GM18511 (cell line): Measurements from ENCODE around the gene CS.
"Not testable (repeated sequence)": the region's sequence is repeated elsewhere in the genome, so short reads cannot be mapped to it uniquely, and the experiment has no call there.

Experiments
- ATAC-seq: cut with Tn5 transposase; IDR thresholded peaks from one replicate; pipeline ENCODE4 v1.9.1; 2021; ENCODE audit warnings: mild to moderate bottlenecking, moderate library complexity; ENCODE audit not compliant: unreplicated experiment

The CS gene

DNA sequence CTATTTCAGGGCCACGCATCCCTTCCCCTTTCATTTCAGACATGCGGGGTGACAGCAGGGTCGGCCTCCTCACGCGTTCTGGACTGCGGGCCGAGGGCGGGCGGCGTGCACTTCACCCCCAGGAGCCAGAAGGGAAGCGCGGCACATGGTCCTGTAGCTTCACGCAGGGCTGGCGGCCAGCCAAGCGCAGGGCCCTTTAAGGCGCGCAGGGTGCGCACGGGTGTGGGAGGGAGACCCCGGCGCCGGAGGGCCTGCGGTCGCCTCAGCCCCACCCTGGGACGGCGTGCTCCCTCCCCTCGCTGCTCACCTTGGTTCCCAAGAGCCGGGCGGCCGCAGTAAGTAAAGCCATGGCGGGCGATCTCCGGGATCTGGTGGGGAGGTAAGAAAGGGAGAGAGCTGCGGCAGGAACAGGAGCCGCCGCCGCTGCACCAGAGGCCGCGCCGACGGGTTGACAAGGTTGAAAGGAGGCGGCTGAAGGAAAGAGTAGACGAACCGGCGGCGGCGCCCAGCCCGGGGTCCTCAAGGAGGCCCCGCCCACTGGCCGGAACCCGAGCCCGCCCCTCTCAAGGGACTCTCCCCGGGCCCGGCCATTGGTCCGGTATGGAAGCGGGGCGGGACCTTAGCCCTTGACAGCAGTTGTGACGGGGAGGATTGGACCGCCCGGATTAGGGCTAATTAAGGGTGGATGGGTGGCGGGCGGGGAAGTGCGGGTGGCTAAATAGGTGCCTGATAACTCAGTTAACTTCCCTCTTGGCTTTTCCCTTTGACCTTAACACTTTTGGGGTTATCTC lies at the start of gene CS:
Gene CS (minus strand): TSS at position 478 of the 791 bp plus-strand sequence. CDS start 129 bp downstream, at position 349.
- peak; percentile 92 for ATAC-seq

DNA sequence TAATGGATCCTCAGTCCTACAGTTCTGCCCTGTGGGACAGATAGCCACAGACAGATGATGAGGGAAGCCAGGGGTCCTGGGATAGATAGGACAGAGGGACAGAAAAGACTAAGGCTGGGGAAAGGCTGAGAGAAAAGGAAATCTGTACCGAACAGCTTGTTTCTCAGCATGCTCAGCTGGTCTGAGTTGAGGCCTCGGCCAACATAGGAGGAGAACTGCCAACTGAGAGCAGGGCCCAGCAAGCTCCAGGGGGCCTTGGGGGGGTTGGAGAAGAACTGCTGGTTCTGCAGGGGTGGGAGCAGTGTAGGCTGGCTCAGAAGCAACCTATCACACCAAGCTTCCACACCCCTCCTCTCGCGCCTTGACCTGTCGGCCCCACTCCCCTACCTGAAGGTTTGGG lies 48.6 kb upstream of the CS start:
- ATAC-seq, result no peak

DNA sequence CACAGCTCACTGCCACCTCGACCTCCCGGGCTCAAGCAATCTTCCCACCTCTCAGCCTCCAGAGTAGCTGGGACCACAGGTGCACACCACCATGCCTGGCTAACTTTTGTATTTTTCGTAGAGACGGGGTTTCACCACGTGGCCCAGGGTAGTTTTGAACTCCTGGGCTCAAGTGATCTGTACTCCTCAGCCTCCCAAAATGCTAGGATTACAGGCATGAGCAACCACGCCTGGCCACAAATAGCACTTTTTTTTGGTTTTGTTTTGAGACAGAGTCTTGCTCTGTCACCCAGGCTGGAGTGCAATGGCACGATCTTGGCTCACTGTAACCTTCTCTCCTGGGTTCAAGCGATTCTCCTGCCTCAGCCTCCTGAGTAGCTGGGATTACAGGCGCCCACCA lies 47.1 kb upstream of the CS start:
- not testable (repeated sequence) for ATAC-seq

DNA sequence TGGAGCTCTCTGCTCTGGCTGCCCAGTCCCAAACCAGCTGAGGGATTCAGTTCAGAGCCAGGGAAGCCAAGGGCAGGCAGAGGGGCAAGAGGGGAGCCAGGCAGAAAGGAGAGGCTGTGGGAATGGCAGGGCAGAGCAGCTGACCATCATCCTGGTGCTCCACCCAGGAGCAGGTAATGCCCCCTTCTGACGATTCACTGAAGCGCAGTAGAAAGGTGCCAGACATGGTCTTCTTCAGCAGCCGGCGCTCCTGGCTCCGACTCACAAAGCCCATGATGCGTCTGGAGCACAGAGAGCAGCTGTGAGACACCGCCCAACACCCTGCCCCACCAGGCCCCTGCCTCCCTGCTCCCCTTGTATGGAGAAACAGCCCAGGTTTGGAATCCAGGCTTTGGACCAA lies 46.5 kb upstream of the CS start:
- ATAC-seq, result no peak

DNA sequence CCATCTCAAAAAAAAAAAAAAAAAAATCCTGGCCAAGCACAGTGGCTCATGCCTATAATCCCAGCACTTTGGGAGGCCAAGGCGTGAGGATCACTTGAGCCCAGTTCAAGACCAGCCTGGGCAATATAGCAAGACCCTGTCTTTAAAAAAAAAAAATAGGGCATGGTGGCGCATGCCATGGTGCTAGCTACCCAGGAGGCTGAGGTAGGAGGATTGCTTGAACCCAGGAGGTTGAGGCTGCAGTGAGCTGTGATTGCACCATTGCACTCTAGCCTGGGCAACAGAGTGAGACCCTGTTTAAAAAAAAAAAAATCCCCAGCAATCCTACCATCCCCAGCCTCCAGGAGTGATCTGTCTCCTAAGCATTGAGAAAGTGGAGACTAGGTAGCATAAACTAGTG lies 42.2 kb upstream of the CS start:
- not testable (repeated sequence) for ATAC-seq

DNA sequence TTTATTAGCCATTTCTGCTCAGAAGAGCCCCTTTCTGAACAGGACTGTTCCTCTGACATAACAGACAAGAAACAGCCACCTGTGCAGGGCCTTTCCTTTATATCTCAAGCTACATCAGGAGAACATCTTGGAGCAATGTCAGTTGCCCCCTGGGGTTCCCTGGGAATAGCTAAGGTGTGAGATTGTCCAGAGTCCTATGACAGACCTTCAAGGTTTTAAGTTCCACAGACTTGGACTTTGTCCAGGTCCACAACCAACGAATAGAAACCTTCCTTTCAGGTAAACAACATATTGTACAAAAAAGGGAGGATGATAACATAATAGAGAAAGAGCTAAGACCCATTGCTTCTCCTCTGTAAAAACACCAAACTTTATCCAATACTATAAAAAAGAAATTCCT lies 41.5 kb upstream of the CS start:
- no peak for ATAC-seq

DNA sequence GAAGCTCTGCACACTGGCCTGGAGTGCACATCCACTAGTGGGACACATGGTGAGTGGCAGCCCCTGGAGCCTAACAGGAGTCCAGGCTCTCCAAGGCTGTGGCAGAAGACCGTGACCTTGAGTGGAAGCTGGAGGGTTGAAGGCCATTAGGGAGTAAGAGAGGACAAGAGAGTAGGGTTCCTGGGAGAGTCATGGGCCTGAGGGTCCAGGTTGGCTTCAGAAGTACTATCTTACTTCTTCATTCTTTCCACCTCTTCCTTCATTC lies 39.0 kb upstream of the CS start:
- no peak for ATAC-seq

DNA sequence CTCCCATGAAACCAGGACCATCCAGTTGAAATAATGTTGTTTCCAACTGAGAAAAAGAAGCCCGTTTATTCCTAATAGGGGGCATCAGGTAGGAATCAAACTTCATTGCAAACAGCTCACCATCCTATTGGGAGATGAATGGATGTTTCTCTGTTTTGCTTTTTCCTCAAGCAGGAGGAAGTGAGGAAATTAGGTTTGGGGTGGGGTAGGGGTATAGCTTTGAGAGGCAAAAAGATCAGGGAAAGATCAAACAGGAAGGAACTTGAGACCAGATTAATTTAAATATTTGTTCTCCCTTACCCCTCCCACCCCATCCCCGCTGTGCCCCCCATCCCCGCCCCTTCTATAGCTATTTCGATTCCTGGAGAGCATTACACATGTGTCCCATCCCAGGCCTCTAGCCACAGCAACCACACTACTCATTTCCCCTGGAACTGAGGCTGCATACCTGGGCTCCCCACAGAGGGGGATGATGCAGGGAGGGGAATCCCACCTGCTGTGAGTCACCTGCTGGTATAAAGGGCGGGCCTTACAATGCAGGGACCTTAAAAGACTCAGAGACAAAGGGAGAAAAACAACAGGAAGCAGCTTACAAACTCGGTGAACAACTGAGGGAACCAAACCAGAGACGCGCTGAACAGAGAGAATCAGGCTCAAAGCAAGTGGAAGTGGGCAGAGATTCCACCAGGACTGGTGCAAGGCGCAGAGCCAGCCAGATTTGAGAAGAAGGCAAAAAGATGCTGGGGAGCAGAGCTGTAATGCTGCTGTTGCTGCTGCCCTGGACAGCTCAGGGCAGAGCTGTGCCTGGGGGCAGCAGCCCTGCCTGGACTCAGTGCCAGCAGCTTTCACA lies 38.4 kb upstream of the CS start, which contains the start of gene IL23A:
Gene IL23A (plus strand): TSS at position 577 of the 850 bp plus-strand sequence. CDS start 161 bp downstream, at position 738.
- no peak for ATAC-seq

DNA sequence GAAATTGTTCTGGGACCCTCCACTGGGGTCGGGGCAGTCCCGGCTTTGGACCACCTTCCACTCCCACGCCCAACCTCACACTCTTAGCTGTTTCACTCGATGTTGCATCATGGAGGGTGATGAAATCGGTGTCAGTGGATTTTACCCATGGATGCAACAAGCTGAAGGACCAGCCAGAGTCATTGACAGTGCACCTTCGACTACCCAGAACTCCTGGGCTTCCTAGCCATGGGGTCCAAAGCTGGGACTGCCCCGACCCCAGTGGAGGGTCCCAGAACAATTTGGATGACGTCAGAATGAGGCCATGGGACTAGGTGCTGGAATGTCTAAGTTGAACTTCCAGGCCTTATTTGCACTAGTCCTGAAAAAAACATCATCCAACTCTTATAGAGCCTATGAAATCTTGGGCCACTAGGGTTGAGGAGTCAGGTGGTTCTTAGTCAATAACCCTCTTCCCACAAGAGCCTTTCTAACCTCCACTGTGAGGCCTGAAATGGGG lies 37.7 kb upstream of the CS start:
- no peak for ATAC-seq

DNA sequence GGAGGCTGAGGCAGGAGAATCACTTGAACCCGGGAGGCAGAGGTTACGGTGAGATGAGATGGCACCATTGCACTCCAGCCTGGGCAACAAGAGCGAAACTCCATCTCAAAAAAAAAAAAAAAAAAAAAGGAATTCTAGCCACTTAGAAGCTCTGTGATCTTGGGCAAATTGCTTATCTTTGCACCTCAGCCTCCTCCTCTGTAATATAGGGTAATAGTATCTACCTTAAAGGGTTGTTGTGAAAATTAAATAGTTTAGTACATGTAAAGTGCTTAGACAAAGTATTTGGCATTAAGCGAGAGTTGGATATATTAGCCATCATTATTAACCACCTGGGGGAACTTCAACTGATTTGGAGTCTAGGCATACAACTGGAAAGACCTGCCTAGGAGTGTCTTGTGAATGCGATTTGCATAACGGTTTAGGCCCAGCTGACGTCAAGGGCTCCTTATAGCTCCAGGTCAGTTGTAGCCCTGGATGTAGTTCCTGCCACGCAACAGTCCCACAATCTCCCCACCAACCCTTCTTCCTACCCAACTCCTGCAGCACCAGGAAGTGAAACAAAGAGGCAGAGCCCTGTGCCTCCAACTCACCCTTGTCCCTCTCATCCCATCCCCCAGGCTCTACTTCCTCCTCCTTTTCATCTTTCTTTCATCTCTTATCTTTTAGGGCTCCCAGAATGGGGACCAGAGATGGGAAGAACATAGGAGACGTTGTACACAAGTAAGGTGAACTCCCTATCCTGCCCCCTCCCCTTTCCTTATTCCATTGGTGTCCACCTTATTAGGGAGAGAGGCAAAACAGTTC lies 36.4 kb upstream of the CS start:
- ATAC-seq, result no peak

DNA sequence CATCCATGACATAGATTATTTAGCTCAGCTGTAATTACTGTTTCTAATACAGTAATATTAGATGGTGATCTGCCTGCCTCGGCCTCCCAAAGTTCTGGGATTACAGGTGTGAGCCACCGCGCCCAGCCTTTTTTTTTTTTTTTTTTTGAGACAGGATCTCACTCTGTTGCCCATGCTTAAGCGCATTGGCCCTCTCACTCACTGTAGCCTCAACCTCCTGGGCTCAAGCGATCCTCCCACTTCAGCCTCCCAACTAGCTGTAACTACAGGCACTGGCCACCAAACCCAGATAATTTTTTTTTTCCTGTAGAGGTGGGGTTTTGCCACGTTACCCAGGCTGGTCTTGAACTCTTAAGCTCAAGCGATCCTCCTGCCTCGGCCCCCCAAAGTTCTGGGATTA lies 35.4 kb upstream of the CS start:
- not testable (repeated sequence) for ATAC-seq

DNA sequence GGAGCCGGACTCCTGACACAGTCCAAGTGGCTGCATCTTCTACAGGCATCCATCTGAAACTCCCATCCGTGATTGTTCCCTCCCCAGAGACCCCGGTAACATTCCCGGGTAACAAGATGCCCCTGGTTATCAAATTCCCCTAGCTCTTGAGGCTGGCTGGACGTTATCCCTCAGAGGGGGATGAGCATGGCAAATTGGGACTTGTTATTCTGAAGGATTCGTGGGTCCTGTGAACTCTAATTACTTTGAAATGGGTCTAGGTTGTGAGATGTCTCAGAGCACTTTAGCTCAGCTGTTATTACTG lies 34.3 kb upstream of the CS start:
- no peak for ATAC-seq

DNA sequence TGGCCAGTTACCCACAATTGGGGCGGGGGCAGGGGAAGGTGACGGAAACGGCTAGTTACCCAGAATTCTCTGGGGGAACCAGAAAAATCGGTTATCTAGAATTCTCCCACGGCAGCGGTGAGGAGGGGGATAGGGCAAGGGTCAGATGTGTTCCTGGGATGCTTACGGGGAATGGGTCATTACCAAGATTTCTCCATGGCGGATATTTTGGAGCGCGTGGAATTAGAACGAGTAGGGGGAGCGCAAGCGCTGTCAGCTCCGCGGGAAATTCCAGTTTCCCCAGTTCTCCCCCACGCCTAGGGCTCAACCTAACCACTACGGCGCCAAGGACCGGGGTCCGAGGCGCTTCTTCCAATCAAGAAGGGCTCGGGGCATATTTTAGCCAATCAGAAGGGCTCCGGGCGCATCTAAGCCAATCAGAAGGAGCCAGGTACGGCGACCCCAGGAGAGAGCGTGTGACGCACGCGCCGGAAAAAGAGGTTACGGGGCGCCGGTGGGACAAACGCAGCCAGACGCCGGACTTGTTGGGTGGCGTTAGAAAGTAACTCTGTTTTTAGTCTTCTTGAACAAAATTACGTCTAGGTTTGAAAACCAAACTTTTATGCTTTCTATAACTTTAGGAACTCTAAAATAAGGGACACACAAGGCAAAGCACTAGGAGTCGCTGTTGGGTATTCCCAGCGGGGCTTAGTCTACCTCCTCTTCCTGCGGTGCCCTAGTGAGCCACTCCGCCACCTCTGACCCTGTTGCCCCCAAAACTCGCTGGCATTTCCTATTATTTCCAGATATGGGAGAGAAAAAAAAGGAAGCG lies 33.8 kb upstream of the CS start, which contains the start of gene PAN2:
Gene PAN2 (minus strand): TSS at position 322 of the 811 bp plus-strand sequence. CDS start 906 bp downstream, outside the sequence.
- ATAC-seq, result peak; percentile 96

DNA sequence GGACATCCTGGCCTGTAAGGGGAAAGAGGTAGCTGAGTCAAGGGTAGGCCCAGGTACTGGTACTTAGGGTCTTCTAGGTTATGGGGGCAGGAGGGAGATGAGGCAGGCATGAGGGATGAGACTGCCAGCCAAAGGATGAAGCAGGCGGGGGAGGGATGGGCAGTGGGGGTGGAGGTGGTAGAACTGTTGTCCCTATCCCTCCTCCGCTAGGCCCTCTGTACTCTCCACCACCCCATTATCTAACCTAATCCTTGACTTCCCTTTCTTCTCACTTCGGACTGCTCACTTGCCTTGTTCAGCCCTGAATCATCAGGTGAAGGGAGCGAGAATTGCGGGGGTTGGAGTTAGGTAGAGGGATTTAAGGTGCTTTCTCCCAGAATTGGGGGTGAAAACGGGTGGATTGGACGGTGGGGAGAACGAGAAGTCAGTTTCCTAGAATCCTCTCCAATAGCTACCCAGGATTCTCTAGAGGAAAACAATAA lies 33.1 kb upstream of the CS start:
- no peak for ATAC-seq

DNA sequence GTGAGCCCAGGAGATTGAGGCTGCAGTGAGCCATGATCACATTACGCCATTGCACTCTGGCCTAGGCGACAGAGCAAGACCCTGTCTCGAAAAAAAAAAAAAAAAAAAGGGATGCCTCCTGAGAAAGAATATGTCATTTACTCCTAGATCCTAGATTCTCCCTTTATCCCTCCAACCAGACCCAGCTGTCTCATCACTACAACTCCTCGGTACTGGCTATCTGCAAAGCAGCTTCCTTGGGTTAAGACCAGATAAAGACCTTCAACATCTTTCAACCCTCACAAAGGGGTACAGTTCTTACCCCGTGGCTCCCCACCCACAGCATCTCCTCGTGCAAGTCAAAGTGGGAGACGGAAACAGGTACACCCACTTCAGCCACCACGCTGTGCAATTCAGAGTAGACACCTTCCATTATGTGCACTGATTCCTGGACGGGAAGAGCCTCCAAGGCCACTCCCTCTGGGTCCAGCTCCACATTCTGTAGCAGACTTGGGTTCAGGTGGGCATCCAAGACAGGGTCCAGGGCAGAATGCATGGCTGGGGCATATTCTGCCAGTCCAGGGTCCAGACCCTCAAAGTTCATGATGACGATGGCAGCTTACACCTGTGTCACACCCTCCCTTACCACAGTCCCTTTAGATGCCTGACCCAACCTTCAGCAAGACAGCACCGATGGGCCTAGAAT lies 32.5 kb upstream of the CS start:
- ATAC-seq, result no peak

DNA sequence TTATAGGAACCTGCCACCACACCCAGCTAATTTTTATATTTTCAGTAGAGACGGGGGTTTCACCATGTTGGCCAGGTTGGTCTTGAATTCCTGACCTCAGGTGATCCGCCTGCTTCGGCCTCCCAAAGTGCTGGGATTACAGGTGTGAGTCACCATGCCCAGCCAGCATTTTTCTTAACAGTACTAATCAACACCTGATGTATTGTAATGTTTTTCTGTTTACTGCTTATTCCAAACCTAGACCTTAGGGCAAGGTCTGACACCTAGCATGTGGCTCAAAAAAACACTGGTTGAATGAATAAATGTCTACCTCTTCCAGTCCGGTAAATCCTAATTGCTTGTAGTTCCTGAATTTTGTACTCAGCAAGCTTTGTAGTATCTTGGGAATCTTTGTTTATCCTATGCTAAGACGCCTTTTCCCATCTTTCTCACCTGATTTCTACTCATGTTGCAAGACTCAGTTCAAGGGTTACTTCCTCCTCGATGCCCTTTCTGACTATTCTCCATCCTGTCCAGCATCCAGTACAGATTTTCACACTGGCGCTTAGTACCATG lies 30.9 kb upstream of the CS start:
- no peak for ATAC-seq

DNA sequence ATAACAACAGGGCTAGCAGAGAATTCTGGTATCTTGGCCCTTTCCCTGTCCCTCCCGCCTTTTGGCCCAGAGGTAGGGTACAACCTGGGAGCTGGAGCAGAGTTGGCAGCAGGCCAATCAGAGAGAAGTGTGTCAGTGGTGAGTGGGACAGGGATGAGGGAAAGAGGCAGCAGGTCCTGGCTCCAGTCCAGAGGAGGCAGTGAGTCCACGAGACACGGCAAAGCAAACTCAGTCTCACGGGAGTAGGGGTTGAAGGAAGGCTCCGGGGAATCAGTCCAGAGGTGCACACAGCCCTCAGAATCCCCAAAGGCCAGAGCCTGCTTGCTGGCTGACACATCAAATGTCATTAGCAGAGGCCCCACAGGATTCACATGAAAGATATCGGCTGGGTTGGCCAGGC lies 26.4 kb upstream of the CS start:
- ATAC-seq, result no peak

DNA sequence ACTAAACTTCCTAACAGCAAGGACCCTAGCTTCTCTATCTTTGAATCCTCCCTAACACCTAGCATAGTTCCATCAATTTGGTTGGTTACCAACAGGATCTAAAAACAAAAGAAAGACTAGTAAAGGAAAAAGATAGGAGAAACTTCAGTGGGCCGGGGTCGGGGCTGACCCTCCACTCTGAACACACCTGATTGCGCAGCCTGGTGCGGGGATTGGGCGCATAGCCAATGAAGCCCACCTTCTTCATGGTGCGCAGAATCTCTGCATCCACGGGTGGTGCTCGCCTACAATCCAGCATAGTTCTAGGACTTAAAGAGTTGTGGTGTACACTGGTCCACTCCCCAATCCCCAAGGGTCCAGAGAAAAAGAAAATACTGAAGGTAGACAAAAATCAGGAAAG lies 26.0 kb upstream of the CS start:
- ATAC-seq, result no peak

DNA sequence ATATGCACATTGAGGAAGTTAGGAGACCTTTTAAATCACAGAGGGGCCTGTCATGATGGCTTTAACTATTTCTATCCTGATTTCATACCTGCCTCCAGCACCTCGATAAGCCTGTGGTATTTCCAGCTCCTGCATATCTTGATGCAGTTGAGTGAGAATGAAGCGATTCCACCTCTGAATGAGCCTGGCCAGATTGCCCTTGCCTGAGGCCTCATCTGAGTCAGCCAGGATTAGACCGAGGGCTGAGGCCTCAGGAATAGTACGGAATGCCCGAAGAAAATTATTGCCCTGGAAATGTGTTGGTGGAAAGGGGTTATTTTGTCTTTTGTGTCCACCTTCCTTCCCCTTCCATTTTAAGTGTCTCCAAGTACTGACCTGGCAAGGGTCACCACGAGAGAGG lies 24.1 kb upstream of the CS start:
- no peak for ATAC-seq
